GM19025 (cell line): ENCODE data around the gene MAGEE1.

Experiments used
- ATAC-seq: cut with Tn5 transposase; IDR thresholded peaks from one replicate; pipeline ENCODE4 v1.9.1; 2021; ENCODE audit warnings: mild to moderate bottlenecking, low read depth, moderate library complexity; ENCODE audit not compliant: unreplicated experiment

Gene MAGEE1, protein sequence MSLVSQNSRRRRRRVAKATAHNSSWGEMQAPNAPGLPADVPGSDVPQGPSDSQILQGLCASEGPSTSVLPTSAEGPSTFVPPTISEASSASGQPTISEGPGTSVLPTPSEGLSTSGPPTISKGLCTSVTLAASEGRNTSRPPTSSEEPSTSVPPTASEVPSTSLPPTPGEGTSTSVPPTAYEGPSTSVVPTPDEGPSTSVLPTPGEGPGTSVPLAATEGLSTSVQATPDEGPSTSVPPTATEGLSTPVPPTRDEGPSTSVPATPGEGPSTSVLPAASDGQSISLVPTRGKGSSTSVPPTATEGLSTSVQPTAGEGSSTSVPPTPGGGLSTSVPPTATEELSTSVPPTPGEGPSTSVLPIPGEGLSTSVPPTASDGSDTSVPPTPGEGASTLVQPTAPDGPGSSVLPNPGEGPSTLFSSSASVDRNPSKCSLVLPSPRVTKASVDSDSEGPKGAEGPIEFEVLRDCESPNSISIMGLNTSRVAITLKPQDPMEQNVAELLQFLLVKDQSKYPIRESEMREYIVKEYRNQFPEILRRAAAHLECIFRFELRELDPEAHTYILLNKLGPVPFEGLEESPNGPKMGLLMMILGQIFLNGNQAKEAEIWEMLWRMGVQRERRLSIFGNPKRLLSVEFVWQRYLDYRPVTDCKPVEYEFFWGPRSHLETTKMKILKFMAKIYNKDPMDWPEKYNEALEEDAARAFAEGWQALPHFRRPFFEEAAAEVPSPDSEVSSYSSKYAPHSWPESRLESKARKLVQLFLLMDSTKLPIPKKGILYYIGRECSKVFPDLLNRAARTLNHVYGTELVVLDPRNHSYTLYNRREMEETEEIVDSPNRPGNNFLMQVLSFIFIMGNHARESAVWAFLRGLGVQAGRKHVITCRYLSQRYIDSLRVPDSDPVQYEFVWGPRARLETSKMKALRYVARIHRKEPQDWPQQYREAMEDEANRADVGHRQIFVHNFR

DNA sequence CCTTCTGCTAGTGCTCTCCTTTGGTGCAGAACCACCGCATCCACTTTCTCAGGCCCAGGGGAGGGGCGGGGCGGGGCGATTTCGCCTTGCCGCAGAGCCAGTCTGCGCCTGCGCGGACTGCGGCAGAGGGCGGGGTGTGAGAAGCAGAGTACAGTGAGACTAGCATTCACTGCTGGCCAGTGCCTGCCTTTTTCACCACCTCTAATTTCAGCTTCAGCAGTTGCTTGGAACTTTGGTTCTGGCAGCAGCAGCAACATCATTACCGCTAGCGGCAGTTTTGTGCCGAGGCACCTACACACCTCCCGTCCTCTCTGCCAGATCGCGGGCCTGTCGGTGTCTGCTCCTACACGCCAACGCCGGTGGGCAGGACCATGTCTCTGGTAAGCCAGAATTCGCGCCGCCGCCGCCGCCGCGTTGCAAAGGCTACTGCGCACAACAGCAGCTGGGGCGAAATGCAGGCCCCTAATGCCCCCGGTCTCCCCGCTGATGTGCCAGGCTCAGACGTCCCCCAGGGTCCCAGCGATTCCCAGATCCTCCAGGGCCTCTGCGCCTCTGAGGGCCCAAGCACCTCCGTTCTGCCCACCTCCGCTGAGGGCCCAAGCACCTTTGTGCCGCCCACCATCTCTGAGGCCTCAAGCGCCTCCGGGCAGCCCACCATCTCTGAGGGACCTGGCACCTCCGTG, at the start of gene MAGEE1:
MAGEE1 (plus strand) TSS at position 151 of the 683 bp plus-strand sequence; CDS start at position 372, 221 bp downstream.
- peak; percentile 85 for ATAC-seq

DNA sequence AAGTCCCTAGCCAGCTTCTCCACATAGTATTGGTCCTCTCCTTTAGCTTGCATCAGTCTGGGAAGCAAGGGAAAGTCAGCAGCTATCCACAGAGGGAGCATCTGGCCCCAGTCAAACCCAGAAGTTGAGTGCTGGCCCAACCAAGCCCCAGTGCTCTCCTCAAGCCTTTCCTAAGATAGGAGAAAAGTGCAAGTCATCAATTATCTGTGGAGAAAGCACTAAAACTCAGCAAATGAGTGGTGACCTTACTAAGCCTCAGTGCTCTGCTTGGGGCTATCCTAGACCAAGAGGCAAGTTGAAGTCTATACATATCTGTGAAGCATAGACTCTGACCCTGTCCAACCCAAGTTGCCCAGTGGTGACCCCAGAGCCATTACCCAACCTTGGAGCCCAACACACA, 28.5 kb upstream of the MAGEE1 start:
- no peak for ATAC-seq

DNA sequence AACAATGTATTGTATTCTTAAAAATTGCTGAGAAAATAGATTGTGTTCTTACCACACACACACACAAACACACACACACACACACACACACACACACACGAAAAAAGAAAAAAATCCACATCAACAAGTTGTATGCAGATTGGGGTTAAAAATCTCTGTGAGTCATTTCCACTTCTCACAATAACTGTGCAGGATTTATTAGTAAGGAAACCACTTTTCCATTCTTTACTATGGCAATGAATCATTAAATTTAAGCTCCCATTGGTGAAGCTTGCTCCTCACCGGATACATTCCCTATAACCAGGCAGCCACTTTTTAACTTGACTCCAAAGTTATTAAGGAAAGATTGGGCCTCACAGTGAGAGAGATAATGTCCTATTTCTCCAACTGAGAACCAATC, 19.7 kb upstream of the MAGEE1 start:
- no peak for ATAC-seq

DNA sequence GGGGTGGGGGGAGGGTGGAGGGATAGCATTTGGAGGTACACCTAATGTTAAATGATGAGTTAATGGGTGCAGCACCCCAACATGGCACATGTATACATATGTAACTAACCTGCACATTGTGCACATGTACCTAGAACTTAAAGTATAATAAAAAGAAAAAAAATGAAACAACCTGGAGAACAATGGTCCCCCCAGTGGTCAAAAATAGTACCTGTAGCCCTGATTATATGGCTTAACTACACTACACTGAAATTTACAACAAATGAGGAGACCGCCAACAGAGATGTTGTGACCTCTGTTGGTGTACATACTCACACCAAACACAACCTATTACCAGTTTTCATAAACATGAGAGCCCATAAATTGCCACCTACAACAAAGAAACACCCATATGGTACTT, 7.3 kb upstream of the MAGEE1 start:
- no peak for ATAC-seq

DNA sequence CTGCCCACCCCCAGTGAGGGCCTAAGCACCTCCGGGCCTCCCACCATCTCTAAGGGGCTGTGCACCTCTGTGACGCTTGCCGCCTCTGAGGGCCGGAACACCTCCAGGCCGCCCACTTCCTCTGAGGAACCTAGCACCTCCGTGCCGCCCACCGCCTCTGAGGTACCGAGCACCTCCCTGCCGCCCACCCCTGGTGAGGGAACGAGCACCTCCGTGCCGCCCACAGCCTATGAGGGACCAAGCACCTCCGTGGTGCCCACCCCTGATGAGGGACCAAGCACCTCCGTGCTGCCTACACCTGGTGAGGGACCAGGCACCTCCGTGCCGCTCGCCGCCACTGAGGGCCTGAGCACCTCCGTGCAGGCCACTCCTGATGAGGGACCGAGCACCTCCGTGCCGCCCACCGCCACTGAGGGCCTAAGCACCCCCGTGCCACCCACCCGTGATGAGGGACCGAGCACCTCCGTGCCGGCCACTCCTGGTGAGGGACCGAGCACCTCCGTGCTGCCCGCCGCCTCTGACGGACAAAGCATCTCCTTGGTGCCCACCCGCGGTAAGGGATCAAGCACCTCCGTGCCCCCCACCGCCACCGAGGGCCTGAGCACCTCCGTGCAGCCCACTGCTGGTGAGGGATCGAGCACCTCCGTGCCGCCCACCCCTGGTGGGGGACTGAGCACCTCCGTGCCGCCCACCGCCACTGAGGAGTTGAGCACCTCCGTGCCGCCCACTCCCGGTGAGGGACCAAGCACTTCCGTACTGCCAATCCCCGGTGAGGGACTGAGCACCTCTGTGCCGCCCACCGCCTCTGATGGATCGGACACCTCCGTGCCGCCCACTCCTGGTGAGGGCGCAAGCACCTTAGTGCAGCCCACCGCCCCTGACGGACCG, 977 bp downstream of the MAGEE1 start:
- ATAC-seq: peak; percentile 32

DNA sequence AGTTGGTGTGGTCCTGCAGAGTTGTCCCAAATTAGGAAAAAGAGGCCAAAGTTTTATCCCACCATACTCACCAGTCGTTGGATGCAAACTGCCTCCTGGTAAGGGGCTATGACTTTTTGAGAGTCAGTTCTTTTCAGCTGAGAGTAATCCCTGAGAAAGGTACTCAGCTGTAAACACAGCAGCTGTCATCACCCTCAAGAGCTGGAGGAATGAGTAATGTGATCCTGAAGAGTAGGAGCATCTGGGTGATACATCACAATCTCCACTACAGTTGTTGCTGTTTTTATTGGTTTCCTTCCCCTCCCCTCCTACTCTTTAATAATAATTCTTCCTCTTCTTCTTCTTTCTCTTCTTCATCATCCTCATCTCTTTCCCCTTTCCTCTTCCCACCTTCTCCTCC, 5.7 kb downstream of the MAGEE1 start:
- no peak for ATAC-seq

DNA sequence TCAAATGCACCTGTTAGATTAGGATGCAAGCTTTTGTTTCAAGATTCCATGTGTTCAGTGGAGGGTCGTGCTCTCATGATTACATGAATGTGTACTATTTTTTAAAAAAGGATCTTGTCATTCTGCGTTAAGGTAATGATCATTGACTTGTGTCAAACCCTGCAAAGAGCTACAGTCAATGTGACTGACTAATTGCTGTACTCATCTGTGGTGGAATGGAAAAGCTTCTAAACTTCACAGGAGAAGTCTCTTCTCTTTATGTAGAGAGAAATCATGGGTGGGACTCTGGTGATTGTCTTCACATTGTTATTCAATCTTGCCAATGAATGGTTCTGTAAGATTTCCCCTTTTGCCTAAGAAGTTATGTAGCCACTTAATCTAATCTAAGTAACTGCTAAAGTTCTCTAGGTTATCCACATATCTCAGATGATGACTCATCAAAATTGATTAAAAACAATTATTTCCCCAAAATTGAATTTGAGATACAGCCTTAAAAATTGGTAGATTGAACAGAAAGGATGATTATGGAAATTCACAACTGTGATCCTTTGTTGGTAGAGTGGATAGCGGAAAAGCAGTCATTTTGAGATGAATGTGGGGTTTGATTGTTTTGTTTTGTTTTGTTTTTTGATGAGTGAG, 6.7 kb downstream of the MAGEE1 start:
- no peak for ATAC-seq

DNA sequence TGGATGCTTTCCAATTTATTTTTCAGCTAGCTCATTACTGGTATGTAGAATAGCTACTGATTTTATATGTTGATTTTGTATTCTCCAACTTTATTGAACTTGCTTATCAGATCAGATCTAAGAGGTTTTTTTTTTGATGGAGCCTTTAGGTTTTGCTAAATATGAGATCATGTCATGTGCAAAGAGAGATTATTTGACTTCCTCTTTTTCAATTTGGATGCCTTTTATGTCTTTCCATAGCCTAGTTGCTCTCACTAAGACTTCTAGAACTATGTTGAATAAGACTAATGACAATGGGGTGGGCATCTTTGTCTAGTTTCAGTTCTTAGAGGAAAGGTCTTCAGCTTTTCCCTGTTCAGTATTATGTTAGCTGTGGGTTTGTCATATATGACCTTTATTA, 11.7 kb downstream of the MAGEE1 start:
- ATAC-seq: no peak

DNA sequence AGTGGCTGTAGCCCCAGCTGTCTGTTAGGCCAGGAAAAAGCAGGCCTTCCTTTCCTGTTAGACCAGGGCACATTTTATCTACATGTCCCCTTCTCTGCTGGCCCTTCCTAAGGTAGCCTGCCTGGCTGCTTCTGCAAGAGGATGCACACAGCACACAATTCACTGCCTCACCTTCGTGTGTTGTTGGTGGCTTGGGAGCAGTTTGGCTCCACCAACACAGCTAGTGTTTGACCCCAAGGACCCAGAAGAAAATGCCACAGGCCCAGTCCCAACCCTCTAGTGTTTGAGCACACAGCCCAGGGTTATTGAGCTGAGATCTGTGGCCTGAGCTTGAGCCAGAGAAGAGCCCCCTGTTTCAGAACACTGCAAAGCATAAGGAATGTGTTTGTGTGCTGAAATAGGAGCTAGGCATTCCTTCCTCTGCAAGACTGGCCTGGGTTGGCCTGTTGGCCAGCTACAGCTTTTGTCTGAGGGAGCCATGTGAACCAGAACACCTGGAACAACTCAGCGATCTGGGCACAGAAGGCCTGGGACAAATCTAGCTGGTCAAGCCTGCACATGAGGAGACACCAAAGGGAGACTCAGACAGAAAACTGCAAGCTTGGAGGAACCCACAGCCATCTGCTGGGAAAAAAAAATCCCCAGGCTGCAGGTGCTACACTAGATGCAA, 26.4 kb downstream of the MAGEE1 start:
- ATAC-seq: no peak

DNA sequence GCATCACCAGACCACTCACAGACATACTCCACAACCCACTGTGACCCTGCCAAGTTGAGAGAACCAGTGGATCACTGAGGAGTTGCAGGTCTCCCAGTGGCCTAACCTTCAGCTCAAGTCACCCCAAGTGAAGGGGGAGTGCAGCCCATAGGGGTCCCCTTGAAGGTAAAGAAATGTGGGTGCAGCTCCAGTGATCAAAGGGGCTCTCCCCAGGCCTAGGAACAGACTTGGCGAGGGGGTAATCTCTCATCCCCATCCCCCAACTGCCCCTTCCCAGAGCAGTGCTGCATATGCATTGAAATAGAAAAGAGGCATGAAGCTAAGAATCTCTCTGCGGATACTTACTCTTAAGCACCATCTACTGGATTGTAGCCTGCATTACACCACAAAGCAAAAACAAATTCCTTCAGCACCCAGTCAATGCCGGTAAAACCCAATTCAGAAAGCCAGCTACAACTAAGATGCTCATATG, 27.0 kb downstream of the MAGEE1 start:
- ATAC-seq: no peak

DNA sequence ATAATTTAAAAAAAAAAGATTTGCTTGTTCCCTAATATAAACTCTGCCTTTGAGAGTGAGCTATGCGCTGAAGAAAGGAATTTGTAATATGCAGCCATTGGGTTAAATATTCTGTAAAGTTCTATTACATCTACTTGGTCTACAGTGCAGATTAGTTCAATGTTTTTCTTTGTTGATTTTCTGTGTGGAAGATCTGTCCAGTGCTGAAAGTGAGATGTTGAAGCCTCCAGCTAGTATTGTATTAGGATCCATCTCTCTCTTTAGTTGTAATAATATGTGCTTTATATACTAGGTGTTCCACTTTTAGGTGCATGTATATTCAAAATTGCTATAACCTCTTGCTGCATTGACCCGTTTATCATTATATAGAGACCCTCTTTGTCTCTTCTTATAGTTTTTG, 49.8 kb downstream of the MAGEE1 start:
- ATAC-seq: no peak
